Right renal pelvis (tissue), 4 donors: ENCODE results near the gene TLR6. TPM values are rescaled to one million over a fixed set of nuclear protein-coding genes. Genes with fewer than 3 reads are reported as not detected.

Experiments used
- DNase-seq, 4 donors: peaks; one replicate each; pipeline ENCODE4 v3.0.0-alpha.2; 2013; ENCODE audit warnings: low read depth in 4 of 4, low spot score in 3 of 4, missing footprints in 1 of 4
- polyA plus RNA-seq, 4 donors: library from polyadenylated mRNA; unstranded; fragments of 120-200 nt; gene quantifications; one replicate each; pipeline ENCODE4 v1.2.1, GENCODE V29; 2013; ENCODE audit not compliant: insufficient read length in 4 of 4

TLR6 gene, protein sequence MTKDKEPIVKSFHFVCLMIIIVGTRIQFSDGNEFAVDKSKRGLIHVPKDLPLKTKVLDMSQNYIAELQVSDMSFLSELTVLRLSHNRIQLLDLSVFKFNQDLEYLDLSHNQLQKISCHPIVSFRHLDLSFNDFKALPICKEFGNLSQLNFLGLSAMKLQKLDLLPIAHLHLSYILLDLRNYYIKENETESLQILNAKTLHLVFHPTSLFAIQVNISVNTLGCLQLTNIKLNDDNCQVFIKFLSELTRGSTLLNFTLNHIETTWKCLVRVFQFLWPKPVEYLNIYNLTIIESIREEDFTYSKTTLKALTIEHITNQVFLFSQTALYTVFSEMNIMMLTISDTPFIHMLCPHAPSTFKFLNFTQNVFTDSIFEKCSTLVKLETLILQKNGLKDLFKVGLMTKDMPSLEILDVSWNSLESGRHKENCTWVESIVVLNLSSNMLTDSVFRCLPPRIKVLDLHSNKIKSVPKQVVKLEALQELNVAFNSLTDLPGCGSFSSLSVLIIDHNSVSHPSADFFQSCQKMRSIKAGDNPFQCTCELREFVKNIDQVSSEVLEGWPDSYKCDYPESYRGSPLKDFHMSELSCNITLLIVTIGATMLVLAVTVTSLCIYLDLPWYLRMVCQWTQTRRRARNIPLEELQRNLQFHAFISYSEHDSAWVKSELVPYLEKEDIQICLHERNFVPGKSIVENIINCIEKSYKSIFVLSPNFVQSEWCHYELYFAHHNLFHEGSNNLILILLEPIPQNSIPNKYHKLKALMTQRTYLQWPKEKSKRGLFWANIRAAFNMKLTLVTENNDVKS
- polyA plus RNA-seq = under 1 TPM; 0.44 to 1.00 (median 0.81) TPM

GRCh38 chr4:38856524-38857337, at the start of gene TLR6:
TLR6 (minus strand) TSS chr4:38856817; CDS start chr4:38829473, 27,344 bp downstream.
- DNase-seq = peak in 1 of 4 donors; percentile 51

GRCh38 chr4:38905652-38906385, 49.2 kb upstream of the TLR6 start:
- DNase-seq = no peak

- DNase-seq = no peak
Observed at GRCh38 chr4:38904682-38905081, 48.1 kb upstream of the TLR6 start.

- DNase-seq = no peak
Observed at GRCh38 chr4:38904090-38904666, 47.6 kb upstream of the TLR6 start.

DNA sequence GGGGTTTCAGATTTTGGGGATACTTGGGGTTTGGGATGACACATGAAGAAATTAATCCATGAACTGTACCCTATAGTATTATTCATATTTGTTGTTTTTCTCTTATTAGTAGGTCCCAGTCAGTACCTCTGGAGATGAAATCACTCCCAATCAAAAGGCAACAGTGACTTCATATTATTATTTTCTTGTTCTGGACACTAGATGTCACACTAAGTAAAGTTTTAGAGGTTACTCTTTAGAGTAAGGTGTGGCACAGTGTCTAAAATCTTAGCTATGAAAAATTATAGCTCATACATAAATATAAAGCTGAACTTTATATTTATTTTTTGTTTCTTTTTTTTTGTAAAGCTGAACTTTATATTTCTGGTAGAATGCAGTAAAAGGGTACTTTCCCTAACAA, 46.1 kb upstream of the TLR6 start:
- no peak for DNase-seq

GRCh38 chr4:38902221-38902620, 45.6 kb upstream of the TLR6 start:
- no peak for DNase-seq

DNA sequence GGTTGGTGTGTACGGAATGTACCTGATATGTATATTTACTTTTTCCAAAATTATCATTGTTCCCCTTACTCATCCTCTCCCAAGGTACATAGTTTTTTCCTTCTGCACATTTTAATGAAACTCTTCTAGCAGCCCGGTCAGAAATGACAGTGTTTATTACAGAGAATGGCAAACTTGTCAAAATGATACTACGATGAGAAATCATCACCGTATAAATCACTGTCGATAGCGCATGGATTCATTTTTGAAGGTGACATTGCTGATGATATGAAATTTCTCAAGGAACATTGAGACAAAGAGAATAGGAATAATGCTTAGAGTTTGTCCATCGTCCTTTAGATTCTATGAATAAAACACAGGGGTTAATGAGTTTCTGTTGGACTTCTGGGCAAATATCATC, 41.6 kb upstream of the TLR6 start:
- no peak for DNase-seq

GRCh38 chr4:38896940-38897339, 40.3 kb upstream of the TLR6 start:
- no peak for DNase-seq

GRCh38 chr4:38894322-38894982, 37.8 kb upstream of the TLR6 start:
- DNase-seq = no peak

DNA sequence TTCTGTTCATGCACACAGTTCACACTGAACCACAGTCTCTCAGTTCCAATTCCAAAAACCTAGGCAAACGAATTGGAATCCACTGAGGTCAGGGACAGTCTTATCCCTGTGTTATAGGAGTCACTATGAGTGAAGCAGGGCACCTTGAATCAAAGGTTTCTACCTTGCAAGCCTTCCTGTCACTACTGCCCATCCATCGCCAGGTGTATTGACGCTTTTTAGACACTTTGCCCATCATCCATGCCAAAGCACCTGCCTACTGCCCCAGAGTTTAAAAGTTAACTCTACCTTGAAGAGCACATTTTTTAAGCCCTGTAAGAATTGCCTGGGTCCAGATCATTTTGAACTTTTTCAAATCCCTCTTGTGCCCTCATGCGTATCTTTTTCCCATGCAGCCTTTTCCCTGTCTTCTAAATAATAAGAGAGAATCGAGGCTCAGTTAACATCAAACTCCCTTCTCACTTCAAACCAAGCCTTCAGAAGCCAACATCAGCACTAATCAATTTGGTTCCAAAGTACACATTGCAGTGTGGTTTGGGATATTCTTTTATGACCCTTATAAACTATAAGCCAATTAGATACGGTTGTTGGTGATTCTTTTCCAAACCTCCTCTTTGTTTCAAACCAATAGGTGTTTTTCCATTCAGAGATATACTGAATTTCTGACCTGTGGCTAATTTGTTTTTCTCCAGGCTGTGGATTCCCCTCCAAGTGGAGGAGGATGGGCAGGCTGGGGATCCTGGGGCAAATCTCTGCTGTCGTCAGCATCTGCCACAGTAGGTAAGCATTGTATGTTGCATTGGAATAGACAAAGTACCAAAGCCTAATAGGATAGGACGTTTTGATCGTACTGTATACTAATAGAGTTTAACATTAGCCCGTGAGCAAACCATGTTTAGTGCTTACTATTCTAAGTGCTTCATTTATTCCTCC, 34.7 kb upstream of the TLR6 start:
- no peak for DNase-seq

GRCh38 chr4:38889143-38889542, 32.5 kb upstream of the TLR6 start:
- no peak for DNase-seq

DNA sequence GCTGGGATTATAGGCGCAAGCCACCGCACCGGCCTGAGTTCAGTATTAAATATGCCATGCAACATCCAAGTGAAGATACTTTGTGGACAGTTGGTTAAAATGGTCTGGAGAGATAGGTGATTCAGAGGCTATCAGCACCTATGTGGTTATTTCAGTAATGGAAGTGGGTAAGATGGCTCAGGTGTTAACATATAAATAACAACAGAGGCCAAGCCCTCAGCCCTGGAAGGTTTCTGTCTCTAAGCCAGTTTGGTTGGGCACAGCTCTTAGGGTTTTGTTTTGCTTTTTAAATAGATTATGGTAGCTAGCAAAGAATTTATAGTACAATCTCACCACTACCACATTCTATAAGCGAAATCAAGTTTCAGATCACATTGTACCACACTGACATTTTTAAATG, 27.6 kb upstream of the TLR6 start:
- DNase-seq = no peak

DNA sequence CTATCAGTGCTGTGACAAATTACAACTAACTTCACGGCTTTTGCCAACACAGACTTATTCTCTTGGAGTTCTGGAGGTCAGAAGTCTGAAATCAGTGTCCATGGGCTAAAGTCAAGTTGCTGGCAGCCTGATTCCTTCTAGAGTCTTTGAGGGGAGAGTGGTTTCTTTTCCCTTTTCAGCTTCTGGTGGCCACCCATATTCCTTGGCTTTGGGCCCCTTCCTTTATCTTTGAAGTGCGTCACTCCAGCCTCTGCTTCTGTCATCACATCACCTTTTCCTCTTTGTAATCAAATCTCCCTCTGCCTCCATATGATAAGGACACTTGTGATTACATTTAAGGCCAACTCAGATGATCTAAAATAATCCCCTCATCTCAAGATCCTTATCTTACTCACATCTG, 20.0 kb upstream of the TLR6 start:
- no peak for DNase-seq

DNA sequence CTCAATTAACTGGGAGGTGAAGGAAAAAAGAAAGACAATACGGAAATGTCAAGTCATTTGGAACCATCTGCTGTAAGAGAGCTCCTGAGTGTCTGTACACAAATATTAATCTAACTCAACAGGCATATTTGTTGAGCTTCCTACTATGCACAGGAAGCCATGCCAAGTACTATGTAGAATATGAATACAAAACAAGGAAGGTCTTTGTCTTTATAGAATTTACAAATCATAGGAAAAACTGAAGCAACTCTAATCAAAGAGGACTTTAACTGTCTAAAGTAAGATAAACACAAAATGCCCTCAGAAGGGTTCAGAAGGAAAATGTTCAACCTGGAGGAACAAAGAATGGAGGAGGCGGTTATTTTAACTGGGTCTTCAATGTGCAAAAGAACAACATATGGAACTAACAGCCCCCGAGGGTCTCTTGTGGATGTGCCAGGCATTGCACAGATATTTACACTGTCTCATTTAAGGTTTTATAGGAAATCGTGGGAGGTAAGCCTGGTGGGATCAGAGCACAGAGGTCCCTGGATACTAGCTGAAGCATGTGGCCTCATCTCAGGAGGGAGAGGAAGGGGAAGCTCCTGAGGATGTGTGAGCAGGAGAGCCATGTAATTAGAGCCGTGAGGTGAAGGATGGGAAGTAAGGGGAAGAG, 16.8 kb upstream of the TLR6 start:
- DNase-seq = no peak

DNA sequence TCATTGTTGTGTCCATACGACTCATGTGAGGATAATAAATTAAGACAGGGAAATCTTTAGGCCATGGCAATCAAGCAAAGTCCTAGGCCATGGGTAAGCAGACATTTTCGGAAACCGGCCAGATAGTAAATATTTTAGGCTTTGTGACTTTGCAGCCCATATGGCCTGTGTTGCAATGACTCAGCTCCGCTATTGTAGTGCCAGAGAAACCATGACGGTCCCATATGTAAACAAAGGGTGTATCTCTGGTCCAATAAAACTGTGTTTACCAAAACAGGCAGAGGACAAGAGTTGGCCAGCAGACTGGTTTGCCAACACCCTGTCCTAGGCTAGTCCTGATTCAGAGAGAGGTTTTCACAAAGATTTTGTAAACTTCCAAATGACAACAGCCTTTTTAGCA, 16.0 kb upstream of the TLR6 start:
- no peak for DNase-seq

- DNase-seq = no peak
Observed at GRCh38 chr4:38871593-38871992, 15.0 kb upstream of the TLR6 start.

DNA sequence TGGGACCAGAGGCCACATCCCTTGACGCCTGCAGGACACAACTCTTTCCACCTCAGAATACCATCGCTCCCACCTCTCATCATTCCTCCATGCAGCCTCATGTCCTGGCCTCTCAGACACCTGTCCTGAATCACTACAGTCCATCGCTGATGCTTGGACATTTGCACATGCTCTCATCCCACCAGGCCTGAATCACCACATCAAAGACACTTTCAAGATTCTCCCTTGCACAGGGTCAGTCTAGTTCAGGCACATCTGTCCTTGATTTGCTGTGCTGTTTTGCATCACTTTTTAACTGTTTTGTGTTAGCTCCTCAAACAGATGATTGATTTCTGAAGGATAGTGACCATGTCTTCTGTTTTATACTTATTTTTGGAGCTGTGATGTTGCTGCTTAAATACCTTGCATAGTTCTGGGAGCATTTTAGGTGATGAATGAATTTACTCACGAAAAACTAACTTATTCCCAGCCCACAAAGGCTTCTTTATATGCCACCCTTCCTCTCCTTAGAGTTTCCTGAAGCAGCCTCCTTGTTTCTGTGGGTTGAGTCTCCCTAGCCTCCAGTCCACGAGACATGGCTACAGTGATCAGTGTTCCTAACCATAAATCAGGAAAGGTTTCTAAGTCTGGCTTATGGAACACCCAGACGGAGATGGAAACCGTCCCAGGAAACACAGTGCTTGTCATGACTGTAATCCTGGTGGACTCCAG, 13.6 kb upstream of the TLR6 start:
- DNase-seq = no peak
